Measurements from ENCODE around the gene TBC1D22A.

Gene TBC1D22A

DNA sequence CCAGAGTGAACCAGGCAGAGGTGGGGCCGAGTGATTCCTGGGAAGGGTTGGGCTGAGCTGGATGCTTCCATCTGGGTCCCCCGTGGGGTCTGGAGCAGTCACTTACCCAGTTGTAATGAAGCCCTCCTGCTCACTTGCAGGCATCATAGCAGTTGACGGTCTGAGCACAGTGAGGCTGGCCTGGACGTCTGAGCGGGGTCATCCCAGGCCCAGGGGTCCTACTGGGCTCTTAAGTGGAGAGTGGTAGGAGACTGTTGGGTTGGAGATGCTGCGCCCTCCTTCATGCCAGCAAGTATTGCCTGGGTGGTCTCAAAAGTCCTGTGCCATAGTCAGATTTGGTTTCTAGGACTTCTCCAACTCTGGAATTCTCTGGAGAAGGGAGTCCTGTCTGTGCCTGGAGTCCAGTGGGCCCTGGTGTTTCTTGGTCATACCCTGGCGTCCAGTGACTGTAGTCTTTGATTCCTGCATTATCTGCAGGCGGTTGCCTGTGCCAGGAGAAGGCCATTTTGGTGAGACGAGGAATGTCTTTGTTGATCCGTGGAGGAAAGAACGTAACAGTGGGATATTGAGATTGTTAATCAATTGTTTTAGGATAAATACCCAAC lies 82.3 kb downstream of the TBC1D22A start:
- DNase-seq: no peak

DNA sequence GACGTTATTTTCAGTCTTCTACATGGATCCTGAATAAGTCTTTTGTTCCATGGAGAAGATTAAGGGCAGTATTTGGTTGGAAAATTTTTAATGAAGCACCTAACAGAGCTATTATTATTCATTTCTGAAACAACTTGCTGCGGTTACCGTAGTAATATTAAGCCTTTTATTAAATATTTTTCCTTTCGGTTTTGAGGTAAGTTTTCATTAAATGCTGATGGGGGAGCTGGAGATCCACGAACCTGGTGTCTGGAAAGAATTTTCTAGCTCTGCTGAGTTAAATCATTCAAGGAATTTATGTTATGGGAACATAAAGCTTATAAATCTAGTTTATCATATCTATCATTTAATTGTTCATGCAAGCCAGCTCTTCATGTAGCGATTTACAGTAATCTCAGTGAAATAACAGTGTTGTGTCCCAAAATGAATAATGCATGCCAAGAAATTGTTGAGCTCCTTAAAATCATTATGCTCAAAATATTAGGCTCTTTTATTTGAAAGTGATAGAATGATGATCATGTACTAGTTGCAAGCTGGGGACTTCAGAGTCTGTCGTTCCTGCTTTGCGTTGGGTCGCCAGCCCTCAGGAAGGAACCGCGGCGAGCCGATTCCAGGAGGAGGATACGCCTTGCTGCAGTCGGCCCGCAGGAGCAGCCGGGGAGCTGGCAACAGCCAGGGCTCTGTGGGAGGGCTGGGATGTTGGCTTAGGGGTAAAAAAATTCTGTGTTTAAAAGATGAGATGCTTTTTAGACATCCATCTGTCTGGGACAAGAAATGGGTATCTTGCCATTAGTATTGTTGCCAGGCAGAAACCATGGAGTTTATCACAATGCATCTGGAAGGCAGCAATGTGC lies 83.1 kb downstream of the TBC1D22A start:
- no peak for DNase-seq

DNA sequence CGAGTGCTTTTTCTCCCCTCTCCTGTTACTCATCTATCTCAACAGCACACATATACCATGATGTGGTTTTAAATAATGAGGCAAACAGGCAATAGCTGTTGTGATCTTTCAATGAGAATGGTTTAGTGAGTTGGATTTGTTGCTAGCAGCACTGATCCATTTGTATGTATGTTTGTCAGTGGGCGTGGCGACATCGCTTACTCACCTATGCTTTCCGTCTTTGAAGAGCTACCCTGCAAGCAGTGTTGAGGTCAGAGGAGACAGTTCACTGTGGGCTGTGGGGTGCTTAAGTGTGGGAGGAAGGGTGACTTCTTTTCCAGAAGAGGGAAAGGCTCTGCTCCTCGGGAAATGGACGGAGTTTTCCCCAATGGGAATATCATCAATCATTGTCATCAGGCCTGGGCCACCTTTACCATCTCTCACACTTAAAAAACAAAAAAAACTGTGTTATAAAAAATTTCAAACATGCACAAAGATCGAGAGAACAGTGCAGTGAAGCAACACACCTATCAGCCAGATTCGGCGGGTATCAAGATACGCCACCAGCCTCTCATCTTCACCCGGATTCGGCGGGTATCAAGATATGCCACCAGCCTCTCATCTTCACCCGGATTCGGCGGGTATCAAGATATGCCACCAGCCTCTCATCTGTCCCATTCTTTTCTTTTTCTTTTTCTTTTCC lies 83.8 kb downstream of the TBC1D22A start:
- DNase-seq: no peak

DNA sequence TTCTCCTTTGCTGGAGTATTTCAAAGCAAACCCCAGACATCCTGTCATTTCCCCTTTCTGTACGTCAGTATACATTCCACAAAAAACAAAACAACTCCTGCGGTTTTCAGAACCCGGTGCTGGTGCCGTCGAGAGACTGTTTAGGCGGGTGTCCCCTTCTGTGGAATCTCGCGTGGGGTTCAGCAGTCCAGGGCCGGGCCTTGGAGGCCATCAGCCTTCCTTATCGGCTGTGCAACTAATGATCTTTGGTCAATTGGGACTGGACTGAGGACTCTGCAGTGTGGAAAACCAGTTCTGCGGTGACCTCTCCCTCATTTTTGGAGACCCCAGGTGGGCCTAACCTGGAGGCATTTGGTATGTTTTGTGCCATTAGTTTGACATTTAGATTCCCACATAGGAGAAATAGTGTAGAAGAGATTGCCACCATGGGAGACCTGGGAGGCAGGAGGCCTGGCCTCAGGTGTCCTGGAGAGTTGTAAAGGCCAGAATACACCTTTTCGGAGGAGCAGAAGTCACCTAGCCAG lies 84.4 kb downstream of the TBC1D22A start:
- no peak for DNase-seq

DNA sequence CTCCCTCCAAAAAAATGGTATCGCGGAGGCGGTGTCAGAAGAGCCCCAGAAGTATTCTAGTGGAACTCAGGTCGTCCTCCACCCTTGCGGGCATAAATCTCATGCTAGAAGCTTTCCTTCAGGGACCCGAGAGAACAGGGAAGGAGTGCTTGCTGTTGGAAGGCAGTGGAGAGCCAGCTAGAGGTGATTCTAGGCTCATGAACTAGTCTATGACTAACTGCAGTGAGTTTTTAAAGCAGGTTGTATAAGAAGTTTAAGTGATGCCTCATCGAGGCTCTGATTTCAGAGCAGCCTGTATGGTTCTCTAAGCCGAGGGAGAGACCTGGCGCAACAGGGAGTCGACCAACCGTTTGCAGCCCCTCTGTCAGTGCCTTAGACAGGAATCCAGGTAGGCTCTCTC lies 85.7 kb downstream of the TBC1D22A start:
- DNase-seq: no peak

DNA sequence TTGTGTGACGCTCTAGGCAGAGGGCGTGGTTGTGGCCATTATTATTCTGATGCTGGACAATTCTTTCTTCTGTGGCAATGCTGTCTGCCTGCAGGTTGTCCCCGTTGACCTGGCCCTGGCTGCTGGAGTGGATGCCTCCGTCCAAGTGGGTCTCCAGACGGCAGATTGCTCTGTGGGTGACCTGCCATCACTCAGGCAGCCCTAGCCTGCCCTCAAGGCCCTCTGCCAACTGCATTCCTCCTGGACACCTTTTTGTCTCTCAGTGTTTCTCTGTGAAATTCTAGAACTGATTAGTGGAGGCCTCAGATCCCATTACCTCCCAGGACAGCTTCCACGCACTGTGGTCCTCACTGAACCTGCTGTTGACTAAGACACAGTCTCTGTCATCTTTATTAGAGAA lies 86.7 kb downstream of the TBC1D22A start:
- DNase-seq: no peak

DNA sequence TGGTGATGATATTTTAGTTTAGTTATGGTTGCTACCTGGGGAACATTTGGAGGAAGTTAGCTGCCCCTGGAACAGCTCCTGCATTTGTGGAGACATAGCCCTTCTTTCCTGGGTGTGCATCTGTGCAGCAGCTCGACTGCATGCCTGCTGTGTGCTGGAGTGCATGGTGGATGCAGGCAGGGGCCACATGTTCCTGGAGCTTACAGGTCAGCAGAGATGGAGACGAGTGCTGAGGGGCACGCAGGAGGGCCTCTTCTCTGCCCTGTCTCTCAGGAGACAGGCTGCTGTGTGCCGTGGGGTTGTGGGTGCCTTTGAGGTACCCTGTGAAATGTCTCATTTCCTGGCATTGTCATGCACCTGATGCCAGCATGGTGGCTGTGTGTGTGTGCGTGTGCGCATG lies 87.5 kb downstream of the TBC1D22A start:
- no peak for DNase-seq

DNA sequence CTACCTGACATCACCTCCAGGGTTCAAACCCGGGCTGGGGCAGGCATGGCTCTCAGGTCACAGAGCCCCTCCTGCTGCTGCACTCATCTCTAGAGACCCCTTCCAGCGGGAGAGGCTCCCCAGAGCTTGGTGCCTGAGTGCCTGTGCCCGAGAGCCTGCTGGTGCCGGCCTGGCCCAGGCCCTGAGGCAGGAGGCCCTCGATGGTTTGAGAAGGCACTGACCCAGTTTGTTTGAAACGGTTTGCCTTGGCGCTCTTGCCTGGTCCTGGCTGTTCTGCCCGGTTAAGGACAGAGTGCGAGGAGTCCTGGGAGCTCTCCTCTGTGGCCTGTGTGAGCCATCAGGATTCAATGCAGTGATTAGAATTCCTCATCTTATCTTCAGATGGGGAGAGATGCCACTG lies 88.9 kb downstream of the TBC1D22A start:
- no peak for DNase-seq

DNA sequence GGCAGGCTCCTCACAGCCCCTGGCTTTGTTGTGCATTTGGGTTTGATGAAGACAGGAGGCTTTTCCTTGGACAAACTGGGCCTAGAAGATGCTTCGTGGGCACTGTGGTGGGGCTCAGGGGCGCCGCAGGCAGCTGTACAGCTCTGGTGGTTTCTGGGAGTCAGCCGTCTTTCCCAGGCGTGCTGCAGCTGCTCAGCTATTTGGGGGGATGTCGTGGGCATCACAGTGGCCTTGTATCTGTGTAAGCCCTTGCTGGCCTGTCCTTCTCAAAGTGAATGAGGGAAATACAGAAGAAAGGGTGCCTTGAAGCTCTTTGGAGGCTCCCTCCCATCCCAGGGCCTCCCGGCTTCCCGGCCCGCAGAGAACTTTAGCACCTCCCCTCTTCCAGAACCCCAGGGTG lies 89.5 kb downstream of the TBC1D22A start:
- no peak for DNase-seq

DNA sequence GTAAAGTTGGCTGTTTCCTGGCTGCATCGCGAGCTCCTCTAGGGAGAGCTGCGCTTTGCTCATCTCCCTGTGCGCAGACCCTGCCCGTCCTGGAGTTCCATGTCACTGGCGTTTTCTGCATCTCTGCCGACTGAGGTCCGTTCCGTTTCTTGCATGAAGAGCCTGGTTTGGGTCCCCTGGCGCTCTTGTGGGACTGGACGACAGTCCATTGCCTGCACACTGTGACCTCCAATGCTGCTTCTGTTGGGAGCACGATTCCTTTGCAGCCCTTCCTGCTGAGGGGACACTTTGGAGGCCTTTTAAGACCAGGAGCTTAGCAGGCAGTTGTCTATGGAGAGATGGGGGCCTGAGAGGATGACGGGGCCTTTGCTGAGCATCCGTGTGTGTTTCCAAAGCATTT lies 90.3 kb downstream of the TBC1D22A start:
- no peak for DNase-seq

DNA sequence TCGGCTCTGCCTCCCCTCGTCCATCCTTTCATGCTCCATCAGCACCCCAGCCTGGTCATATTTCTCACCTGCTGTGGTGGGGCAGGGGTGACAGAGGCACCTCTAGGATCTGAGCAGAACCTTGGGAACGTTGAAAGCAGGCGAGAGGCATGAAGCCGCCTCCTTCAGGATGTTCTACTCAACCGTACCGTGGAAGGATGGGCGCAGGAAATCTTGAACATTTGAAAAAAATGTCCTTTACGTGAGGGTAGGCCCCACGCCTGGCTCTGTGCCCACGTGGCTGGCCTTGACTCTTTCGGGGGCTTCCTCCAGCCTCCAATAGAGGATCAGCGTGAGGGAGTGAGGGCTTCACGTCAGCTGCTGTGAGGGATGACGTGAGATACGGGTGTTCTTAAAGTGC lies 90.7 kb downstream of the TBC1D22A start:
- DNase-seq: no peak

DNA sequence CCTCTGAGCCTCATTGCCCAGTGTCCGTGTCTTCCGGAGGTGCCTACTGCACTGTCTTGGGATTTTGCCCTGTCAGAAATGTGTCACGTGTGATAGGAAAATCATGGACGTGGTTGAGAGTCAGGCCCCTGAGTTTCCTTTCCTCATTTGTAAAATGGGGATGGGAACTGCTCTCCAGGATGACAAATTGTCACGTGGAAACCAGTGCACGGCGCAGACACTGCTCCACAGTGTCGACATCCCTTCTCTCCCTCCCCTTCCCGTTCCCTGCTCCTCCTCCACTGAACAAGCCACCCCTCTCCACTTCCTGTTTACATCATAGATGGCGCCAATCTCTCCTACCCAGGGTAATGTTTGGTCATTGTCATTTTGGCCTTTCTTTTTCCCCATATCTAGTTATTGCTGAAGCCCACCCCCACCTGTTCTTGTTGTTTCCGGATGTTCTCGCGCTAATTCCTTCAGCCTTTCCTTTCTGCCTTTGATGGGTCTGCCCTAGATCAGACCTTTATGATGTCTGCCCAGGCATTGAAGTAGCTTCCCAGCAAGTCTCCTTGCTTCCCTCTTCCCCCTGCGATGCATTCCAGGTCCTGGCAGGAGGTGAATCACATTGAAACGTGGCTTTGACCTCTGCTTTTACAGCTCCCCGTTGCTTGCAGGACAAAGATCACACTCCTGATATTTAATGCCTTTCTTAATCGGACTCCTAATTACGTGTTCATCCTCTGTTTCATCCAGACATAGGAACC lies 91.8 kb downstream of the TBC1D22A start:
- no peak for DNase-seq

DNA sequence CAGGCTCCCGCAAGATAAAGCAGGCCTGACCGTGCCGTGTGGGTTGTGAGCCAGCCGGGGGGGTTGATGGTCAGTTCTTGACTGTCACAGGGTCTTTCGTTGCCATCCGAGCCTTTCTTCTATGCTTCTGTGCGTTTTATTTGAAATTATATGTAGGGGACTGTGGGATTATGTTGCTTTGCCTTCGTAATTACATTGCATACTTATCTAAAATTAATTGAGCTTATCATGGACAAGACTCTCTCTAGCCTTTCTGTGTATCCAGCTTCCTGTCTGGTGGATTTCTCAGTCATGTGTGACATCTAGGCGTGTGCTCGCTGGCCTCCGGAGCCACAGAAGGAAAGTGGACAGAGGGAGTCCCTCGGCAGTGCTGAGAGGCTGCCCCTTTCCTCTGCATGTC lies 93.2 kb downstream of the TBC1D22A start:
- DNase-seq: no peak

DNA sequence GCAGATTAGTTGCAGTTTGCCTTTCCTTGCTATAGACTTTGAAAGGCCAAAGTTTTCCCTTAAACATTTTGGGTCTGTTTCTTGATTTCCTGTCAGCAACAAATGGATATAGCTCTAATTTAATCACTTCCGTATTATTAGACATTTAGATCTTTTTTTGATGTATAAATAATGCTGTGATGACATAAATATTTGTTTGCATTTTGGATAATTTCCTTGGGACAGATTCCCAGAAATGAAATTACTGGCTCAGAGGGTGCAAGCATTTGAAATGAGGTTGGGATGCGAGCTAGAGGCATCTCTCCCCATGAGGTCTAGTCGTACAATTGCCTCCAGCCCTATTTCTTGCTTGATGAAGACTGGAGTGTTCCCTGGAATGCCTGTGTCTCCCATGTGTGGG lies 94.2 kb downstream of the TBC1D22A start:
- DNase-seq: no peak

DNA sequence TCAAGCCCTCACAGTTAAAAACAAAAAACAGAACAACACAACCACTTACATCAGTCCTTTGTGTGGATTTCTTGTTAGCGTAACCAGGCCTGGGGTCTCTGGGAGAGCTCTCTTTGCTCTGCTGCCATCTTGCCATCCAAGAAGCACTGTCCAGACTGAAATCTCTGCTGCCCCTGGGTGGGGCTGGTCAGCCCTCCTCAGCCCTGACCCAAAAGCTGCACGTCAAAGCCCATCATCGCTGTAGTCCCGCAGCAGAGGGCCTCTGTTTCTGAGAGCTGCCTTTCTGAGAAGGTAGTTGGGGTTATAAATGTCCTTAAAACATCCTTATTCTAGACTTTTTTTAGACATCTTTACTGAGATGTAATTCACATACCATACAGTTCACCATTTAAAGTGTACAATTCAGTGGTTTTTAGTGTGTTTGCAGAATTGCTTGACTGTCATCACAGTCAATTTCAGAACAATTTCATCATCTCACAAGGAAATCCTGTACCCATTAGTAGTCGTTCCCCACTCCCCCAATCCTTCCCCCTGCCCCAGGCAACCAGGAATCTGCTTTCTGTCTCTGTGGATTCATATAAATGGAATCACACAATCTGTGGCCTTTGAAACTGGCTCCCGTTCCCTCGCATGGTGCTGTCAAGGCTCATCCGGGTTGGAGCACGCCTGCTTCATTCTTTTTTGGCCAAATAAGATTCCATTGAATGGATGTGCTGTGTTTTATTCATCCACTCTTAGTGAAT lies 94.9 kb downstream of the TBC1D22A start:
- DNase-seq: no peak

DNA sequence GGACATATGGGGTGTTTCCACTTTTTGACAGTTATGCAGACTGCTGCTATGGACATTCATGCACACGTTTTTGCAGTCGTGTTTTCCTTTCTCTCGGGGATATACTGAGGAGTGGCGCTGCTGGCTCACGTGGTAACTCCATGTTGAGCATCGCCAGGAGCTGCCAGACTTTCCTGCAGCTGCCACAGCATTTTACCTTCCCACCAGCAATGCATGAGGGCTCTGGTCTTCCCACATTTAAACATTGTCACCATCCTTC lies 95.4 kb downstream of the TBC1D22A start:
- no peak for DNase-seq

DNA sequence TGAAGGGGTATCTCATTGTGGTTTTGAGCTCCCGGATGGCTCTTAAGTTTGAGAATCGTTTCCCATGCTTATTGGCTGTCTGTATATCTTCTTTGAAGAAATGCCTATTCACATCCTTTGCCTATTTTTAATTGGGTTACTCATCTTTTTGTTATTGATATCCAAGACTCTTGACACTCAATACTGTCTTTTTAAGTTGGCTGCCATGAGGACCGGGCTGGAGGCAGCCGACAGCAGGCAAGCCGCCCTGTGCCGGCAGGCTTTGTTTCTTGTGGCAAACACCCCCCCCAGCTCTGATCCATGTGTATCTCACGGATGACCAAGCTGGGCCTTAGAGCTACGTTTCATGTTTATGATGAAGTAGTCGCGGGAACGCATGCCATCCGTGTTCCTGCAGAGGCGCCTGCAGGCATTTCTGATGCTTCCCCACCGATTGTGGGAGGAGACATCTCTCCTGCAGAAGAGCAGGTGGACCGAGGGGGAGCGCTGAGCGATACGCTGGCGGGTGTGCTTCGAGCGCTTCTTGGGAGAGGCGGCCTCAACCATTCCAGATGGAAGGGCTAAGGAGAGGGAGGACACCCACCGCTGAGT lies 95.8 kb downstream of the TBC1D22A start:
- no peak for DNase-seq

DNA sequence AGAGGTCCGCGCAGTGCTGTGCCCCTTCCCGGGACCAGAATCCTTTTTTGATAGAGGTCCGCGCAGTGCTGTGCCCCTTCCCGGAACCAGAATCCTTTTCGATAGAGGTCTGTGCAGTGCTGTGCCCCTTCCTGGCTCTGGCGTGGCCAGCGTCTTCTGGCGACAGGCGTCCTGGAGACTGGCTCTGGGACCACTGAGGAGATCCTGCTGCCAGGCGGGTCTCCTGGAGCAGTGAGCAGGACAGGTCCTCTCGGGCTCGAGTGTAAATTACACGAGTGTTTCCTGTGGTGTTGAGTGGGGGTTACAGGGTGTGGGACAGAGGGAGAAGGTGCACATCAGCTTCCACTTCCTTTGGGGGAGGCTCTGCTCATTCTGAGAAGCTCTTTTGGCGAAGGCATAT lies 98.1 kb downstream of the TBC1D22A start:
- no peak for DNase-seq

DNA sequence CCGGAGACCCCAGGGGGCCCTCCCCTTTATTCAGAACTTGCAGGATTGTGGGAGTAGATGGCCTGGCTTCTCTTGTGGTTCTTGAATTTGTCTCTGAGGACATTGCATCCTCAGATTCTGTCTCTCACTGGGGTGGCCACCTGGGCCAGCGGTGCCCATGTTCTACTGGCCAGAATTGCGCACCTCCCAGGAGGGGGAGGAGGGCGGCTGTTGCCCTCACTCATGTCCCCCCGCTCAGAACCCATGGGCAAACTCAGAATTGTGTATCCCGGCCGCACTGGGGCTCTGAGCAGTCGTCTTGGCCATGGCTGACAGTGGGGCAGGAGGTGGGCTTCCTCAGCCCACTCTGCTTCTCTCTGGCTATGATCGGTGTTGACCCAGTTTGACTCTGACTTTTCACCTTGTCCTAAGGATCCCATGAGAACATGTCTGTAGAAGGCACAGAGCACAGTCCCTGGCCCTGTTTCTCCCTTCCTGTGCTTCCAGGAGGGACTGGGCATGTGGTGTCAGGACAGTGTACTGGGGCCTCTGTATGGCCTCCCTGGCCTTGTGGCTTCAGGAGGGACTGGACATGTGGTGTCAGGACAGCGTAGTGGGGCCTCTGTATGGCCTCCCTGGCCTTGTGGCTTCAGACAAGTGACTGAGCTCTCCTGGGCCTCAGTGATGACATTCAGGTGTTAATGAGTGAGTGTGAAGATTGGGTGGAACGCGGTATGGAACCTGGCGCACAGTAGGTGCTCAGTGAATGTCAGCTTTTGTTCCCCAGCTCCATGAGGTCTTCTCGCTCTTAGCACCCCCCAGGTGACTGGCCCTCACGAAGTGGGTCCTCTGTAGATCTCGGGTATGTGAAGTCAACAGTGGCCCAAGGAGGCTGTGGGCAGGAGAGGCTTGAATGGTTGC lies 99.3 kb downstream of the TBC1D22A start:
- DNase-seq: no peak

DNA sequence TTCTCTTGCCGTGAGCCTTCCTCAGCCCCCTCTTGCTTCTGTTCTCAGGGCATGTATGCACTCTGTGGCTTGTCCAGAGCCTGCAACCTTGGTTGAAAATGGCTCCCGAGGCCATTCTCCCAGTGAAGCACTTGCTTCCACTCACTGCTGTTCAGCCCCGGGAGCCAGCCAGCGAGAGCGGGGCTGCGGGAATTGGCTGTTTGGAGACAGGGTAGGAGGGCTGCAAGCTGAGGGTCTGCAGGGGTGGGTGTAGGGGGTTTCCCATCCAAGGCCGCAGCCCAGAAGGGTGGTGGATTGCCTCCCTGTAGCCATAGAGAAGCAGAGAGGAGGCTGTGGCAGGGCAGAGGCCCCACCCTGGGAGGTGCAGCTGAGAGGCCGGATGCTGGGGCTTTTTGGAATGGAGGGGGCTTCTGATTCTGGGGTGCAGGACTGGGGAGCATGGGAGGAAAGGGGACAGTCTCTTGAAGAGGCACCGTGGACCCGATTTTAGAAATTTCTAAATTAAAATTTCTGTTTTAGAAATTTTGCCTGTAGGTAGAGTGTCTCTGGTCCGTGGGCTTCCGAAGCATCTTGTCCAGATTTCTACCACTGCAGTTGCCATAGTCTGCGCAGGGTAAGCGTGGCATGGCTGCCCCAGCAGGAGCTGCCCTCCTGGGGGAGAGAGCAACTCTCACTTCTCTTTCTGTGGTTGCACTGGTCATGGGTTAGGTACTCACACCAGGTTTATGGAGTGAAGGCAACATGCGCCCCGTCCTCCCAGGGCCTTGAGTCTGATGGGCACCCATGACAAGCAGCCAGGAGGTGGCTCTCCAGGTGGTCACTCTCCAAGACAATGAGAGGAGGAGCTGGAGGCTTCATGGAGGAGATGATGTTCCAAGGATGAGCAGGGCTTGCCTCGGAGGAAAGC lies 100.2 kb downstream of the TBC1D22A start:
- DNase-seq: no peak
